Measurements from ENCODE around the gene SRSF7.

The SRSF7 gene

DNA sequence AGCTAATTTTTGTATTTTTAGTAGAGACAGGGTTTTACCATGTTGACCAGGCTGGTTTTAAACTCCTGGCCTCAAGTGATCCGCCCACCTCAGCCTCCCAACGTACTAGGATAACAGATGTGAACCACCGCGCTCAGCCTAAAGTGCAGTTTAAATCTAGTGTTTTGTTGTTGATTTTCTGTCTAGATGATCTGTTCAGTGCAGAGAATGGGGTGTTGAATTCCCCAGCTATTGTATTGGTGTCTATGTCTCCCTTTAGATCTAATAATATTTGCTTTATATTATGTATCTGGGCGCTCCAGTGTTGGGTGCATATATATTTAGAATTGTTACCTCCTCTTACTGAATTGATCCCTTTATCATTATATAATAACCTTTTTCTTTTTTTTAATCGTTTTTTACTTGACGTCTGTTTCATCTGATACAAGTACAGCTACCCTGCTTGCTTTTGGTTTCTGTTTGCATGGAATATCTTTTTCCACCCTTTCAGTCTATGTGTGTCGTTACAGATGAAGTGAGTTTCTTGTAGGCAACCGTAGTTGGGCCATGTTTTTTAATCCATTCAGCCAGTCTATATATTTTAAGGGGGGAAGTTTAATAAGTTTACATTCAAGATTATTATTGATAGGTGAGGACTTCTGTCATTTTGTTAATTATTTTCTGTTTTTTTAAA lies 50.9 kb downstream of the SRSF7 start:
- no peak for DNase-seq

DNA sequence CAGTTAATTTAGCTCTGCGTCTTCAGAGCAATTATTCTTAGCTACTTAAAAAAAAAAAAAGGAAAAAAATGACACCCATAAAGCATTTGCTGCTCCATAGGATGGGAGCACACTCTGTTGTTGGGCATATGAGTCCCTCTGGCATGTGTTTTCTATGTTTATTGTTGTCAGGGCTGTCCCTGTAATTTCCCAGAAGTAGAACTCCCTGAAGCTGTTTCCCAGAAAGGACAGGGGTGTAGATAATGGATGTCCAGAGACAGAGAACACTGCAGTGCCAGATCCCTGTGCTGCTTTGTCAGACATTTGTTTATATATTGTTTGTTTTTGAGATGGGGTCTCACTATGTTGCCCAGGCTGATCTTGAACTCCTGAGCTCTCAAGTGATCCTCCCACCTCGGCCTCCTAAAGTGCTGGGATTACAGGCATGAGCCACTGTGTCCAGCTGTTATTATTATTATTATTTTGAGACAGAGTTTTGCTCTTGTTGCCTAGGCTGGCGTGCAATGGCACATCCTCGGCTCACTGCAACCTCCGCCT lies 52.6 kb downstream of the SRSF7 start:
- DNase-seq = no peak

DNA sequence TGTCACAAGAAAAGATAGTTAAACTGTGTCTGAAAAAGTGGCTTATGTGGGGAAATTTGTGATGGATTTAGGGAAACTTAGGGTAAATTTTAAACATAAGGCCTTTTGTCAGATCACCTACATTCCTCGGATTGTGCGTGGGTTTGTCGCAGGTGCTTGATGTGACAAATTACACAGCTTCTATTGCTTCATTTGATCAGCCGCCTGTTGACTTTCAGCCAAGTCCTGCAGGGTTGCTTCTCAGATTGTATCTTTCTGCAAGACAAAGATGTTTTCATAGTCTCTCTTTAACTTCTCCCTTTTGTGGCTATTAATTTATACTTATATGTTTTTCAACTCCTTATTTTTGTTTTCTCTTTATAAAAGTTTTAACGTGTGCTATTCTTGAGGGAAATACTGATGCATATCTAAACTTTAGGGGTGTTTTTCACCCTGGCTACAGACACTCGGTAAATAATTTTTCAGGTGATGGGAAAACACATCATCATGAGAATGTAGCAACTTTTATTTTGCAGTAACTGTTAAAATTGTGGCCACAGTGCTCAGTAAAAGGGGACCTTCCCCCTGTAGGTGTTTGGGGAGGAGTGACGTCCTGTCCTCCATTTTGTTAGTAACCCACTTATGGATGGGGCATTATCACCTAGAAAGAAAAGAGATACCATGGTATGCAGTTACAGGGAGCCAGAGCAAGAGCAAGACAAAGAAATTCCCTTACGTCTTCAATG lies 53.9 kb downstream of the SRSF7 start:
- no peak for DNase-seq
